Neural cell (in vitro differentiated cells): ENCODE results near the gene KRT28. TPM values are rescaled to one million over a fixed set of nuclear protein-coding genes. Genes with fewer than 3 reads are reported as not detected.

Source experiments
- H2AFZ ChIP-seq: fragments of 200-600, 300-800 bp; sonication (generic), shearing (Covaris generic); 2 replicates; pipeline ENCODE4 v1.6.0; 2014; ENCODE audit warnings: low read depth, mild to moderate bottlenecking, antibody characterized with exemption, low read length, moderate library complexity
- H3F3A ChIP-seq: fragments of 200-600 bp; shearing (Covaris generic); 2 replicates; pipeline ENCODE4 v1.6.1; 2016; ENCODE audit warnings: mild to moderate bottlenecking, moderate library complexity, mixed read lengths, antibody characterized with exemption, low read length; ENCODE audit not compliant: insufficient read depth, poor library complexity, severe bottlenecking
- H3K27ac ChIP-seq: fragments of 200-600, 300-800 bp; sonication (generic), shearing (Covaris generic); 2 replicates; pipeline ENCODE4 v1.5.1; 2014; ENCODE audit warnings: mild to moderate bottlenecking, low read length, moderate library complexity
- H3K27me3 ChIP-seq: fragments of 300-800, 200-600 bp; sonication (generic), shearing (Covaris generic); 2 replicates; pipeline ENCODE4 v1.6.0; 2014; ENCODE audit warnings: mild to moderate bottlenecking, low read depth, low read length, moderate library complexity; ENCODE audit not compliant: insufficient read depth
- H3K36me3 ChIP-seq: fragments of 300-800, 200-600 bp; sonication (generic), shearing (Covaris generic); 2 replicates; pipeline ENCODE4 v1.5.1; 2014; ENCODE audit warnings: mild to moderate bottlenecking, antibody characterized with exemption, low read length, moderate library complexity; ENCODE audit not compliant: insufficient read depth
- H3K4me2 ChIP-seq: fragments of 300-800, 200-600 bp; sonication (generic), shearing (Covaris generic); 2 replicates; pipeline ENCODE4 v1.6.0; 2014; ENCODE audit warnings: mild to moderate bottlenecking, low read length
- H3K4me3 ChIP-seq: fragments of 300-800, 200-600 bp; sonication (generic), shearing (Covaris generic); 2 replicates; pipeline ENCODE4 v1.5.1; 2014; ENCODE audit warnings: mild to moderate bottlenecking, low read length, moderate library complexity
- H3K79me2 ChIP-seq: fragments of 200-600 bp; shearing (Covaris generic); replicated peaks from 2 replicates; pipeline ENCODE4 v1.6.0; 2014; ENCODE audit warnings: mild to moderate bottlenecking, low read length, moderate library complexity; ENCODE audit not compliant: insufficient read depth
- H3K9ac ChIP-seq: fragments of 300-800, 200-600 bp; sonication (generic), shearing (Covaris generic); 2 replicates; pipeline ENCODE4 v1.6.1; 2016; ENCODE audit warnings: mild to moderate bottlenecking, low read length, mixed read lengths
- H3K9me2 ChIP-seq: fragments of 200-600 bp; shearing (Covaris generic); 2 replicates; pipeline ENCODE4 v1.6.1; 2016; ENCODE audit warnings: mild to moderate bottlenecking, low read length, mixed read lengths; ENCODE audit not compliant: insufficient read depth
- H3K9me3 ChIP-seq: fragments of 200-600, 300-800 bp; sonication (generic), shearing (Covaris generic); 2 replicates; pipeline ENCODE4 v1.6.1; 2016; ENCODE audit warnings: mild to moderate bottlenecking, mixed run types, low read length, moderate library complexity, mixed read lengths
- H4K20me1 ChIP-seq: fragments of 200-600 bp; shearing (Covaris generic); 2 replicates; pipeline ENCODE4 v1.6.1; 2016; ENCODE audit warnings: mild to moderate bottlenecking, mixed run types; ENCODE audit not compliant: insufficient read depth
- EP300 ChIP-seq: fragments of 450-650 bp; conservative IDR thresholded peaks from 2 replicates; pipeline ENCODE4 v1.6.1; 2014; ENCODE audit warnings: antibody characterized with exemption, mild to moderate bottlenecking, moderate library complexity; ENCODE audit not compliant: poor library complexity, severe bottlenecking
- EZH2 ChIP-seq: fragments of 200-600, 300-800 bp; shearing (Covaris generic), sonication (generic); IDR thresholded peaks from 2 replicates; pipeline ENCODE4 v1.6.1; 2014; ENCODE audit warnings: antibody characterized with exemption, low read length, borderline replicate concordance, mild to moderate bottlenecking; ENCODE audit not compliant: insufficient read depth, poor library complexity, severe bottlenecking
- MXI1 ChIP-seq: fragments of 450-650 bp; conservative IDR thresholded peaks from 2 replicates; pipeline ENCODE4 v1.6.1; 2014; ENCODE audit warnings: antibody characterized with exemption, mild to moderate bottlenecking; ENCODE audit not compliant: poor library complexity, severe bottlenecking
- RAD21 ChIP-seq: fragments of 450-650 bp; conservative IDR thresholded peaks from 2 replicates; pipeline ENCODE4 v1.6.1; 2014; ENCODE audit warnings: antibody characterized with exemption, mild to moderate bottlenecking, moderate library complexity
- SMC3 ChIP-seq: fragments of 450-650 bp; conservative IDR thresholded peaks from 2 replicates; pipeline ENCODE4 v1.6.1; 2014; ENCODE audit warnings: antibody characterized with exemption, mild to moderate bottlenecking, moderate library complexity; ENCODE audit not compliant: poor library complexity
- polyA plus RNA-seq: library from polyadenylated mRNA; depleted of rRNA; stranded (reverse); fragments of >200 nt; gene quantifications from 2 replicates; pipeline ENCODE4 v1.2.3, GENCODE V29; 2014
- TF ChIP-seq, protein P1 (sequence below): IDR thresholded peaks from 2 replicates; pipeline ENCODE4 v1.6.1; 2012; ENCODE audit warnings: borderline replicate concordance
- TF ChIP-seq, protein P2 (sequence below): fragments of 450-650 bp; IDR thresholded peaks from 2 replicates; pipeline ENCODE4 v1.5.1; 2014; ENCODE audit warnings: antibody characterized with exemption, mild to moderate bottlenecking, moderate library complexity; ENCODE audit not compliant: poor library complexity, severe bottlenecking

The KRT28 gene
- polyA plus RNA-seq, 1 donor from 2014 or later, result not detected

DNA sequence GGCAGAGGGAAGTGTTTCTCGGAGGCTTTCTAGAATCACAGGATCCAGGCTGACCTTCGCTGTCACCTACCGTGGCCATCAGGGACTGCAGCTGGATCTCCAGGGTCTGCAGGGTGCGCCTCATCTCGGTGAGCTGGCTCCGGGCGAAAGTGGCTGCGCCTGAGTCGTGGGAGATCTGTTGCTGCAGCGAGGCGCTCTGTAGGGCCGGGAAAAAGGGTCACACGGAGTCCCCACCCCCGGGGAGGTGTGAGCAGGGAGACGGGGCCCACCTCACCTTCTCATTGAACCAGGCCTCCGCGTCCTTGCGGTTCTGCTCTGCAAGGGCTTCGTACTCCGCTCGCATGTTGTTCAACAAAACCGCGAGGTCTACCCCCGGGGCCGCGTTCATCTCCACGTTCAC lies 2.9 kb downstream of the KRT28 start:
- Histone ChIP-seq H3K36me3 (no peaks in the 10 kb centered on the region), H4K20me1 (no peaks in the 10 kb centered on the region), H3K9me2 (no peaks in the 10 kb centered on the region), H3K4me2 (no peak overlapping the region), H3K79me2 (no peaks in the 10 kb centered on the region), H3K9ac (no peak overlapping the region), H2AFZ (no peak overlapping the region), H3K9me3 (no peaks in the 10 kb centered on the region), H3K4me3 (no peak overlapping the region), H3K27ac (no peak overlapping the region), H3K27me3 (peaks cover 11% of the 10 kb centered on the region), H3F3A (no peaks in the 10 kb centered on the region)
- TF ChIP-seq RAD21 (no peak), SMC3 (no peak), EP300 (no peak), EZH2 (no peak)
- TF ChIP-seq, protein P1, sequence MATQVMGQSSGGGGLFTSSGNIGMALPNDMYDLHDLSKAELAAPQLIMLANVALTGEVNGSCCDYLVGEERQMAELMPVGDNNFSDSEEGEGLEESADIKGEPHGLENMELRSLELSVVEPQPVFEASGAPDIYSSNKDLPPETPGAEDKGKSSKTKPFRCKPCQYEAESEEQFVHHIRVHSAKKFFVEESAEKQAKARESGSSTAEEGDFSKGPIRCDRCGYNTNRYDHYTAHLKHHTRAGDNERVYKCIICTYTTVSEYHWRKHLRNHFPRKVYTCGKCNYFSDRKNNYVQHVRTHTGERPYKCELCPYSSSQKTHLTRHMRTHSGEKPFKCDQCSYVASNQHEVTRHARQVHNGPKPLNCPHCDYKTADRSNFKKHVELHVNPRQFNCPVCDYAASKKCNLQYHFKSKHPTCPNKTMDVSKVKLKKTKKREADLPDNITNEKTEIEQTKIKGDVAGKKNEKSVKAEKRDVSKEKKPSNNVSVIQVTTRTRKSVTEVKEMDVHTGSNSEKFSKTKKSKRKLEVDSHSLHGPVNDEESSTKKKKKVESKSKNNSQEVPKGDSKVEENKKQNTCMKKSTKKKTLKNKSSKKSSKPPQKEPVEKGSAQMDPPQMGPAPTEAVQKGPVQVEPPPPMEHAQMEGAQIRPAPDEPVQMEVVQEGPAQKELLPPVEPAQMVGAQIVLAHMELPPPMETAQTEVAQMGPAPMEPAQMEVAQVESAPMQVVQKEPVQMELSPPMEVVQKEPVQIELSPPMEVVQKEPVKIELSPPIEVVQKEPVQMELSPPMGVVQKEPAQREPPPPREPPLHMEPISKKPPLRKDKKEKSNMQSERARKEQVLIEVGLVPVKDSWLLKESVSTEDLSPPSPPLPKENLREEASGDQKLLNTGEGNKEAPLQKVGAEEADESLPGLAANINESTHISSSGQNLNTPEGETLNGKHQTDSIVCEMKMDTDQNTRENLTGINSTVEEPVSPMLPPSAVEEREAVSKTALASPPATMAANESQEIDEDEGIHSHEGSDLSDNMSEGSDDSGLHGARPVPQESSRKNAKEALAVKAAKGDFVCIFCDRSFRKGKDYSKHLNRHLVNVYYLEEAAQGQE, result no peak
- TF ChIP-seq, protein P2, sequence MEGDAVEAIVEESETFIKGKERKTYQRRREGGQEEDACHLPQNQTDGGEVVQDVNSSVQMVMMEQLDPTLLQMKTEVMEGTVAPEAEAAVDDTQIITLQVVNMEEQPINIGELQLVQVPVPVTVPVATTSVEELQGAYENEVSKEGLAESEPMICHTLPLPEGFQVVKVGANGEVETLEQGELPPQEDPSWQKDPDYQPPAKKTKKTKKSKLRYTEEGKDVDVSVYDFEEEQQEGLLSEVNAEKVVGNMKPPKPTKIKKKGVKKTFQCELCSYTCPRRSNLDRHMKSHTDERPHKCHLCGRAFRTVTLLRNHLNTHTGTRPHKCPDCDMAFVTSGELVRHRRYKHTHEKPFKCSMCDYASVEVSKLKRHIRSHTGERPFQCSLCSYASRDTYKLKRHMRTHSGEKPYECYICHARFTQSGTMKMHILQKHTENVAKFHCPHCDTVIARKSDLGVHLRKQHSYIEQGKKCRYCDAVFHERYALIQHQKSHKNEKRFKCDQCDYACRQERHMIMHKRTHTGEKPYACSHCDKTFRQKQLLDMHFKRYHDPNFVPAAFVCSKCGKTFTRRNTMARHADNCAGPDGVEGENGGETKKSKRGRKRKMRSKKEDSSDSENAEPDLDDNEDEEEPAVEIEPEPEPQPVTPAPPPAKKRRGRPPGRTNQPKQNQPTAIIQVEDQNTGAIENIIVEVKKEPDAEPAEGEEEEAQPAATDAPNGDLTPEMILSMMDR, result no peak

DNA sequence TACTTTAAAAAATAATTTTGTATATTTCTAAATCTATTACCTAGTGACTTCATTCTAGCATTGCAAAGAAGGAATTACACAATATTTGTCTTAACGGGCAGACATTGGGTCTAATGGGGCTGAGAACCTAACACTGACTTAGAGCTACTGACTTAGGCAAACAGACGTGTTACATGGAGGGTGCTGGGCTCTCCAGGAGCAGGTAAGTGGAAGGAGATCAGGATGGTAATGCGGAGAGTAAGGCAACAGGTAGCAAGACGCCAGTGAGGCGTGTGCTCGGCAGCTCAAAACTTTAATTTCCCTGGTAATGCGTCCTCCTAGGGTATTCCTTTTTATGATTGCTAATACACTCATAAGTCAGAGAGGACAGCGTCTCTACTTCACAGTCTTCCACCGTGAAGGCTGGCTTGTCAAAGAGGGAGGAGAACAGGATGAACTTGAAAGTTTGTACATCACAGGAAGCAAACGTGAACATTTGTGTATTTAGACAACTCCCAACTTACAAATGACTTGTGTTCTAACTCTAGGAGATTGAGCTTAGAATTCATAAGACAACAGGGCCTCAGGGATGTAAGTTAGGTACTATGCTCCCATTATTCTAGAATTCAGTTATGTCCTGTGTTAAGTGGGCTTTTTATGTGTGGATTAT lies 4.6 kb downstream of the KRT28 start:
- Histone ChIP-seq H3K36me3 (no peaks in the 10 kb centered on the region), H3K9me3 (no peaks in the 10 kb centered on the region), H3K4me2 (no peak overlapping the region), H3K9me2 (no peaks in the 10 kb centered on the region), H3K27ac (no peak overlapping the region), H3K4me3 (no peak overlapping the region), H2AFZ (no peak overlapping the region), H3F3A (no peaks in the 10 kb centered on the region), H3K79me2 (no peaks in the 10 kb centered on the region), H4K20me1 (no peaks in the 10 kb centered on the region), H3K9ac (no peak overlapping the region), H3K27me3 (no peaks in the 10 kb centered on the region)
- TF ChIP-seq MXI1 (no peak), RAD21 (no peak)
- TF ChIP-seq, protein P1, result no peak
- TF ChIP-seq, protein P2, result no peak
